ENCODE results near the gene AGMO.

AGMO gene

GRCh38 chr7:15476531-15476918 lies 85.3 kb downstream of the AGMO start:
- no peaks in the 10 kb centered on the region for H3K27me3 ChIP-seq (ENCODE audit: control insufficient read depth, insufficient read depth, low read length)
- no peaks in the 10 kb centered on the region for H3K36me3 ChIP-seq (ENCODE audit: control insufficient read depth, insufficient read depth, low read length)
- H3K27ac ChIP-seq, result no peak overlapping the region
- H3K9ac ChIP-seq, result no peak overlapping the region
- no peak overlapping the region for H3K4me3 ChIP-seq (ENCODE audit: low read depth, low read length)
- TF ChIP-seq CTCF (IDR thresholded peaks at IDR 0.05), result no peak
- H3K79me2 ChIP-seq, result no peaks in the 10 kb centered on the region
- H3K9me3 ChIP-seq (ENCODE audit: control insufficient read depth, low read length), result no peaks in the 10 kb centered on the region
- H3K4me2 ChIP-seq (ENCODE audit: low read length), result no peak overlapping the region
- no peaks in the 10 kb centered on the region for H3K4me1 ChIP-seq
- no peak overlapping the region for H2AFZ ChIP-seq

GRCh38 chr7:15475808-15476530 lies 85.8 kb downstream of the AGMO start:
- Histone ChIP-seq H3K27ac (no peak overlapping the region), H2AFZ (no peak overlapping the region), H3K27me3 (ENCODE audit: control insufficient read depth, insufficient read depth, low read length) (no peaks in the 10 kb centered on the region), H3K9me3 (ENCODE audit: control insufficient read depth, low read length) (no peaks in the 10 kb centered on the region), H3K4me3 (ENCODE audit: low read depth, low read length) (no peak overlapping the region), H3K36me3 (ENCODE audit: control insufficient read depth, insufficient read depth, low read length) (no peaks in the 10 kb centered on the region), H3K4me1 (no peaks in the 10 kb centered on the region), H3K9ac (no peak overlapping the region), H3K79me2 (no peaks in the 10 kb centered on the region), H3K4me2 (ENCODE audit: low read length) (no peak overlapping the region)
- TF ChIP-seq CTCF (IDR thresholded peaks at IDR 0.05), result no peak

- no peak overlapping the region for H3K4me3 ChIP-seq (ENCODE audit: low read depth, low read length)
- H3K4me2 ChIP-seq (ENCODE audit: low read length), result no peak overlapping the region
- TF ChIP-seq CTCF (IDR thresholded peaks at IDR 0.05), result no peak
- H3K4me1 ChIP-seq, result no peaks in the 10 kb centered on the region
- no peaks in the 10 kb centered on the region for H3K9me3 ChIP-seq (ENCODE audit: control insufficient read depth, low read length)
- H3K27me3 ChIP-seq (ENCODE audit: control insufficient read depth, insufficient read depth, low read length), result no peaks in the 10 kb centered on the region
- H3K9ac ChIP-seq, result no peak overlapping the region
- H3K36me3 ChIP-seq (ENCODE audit: control insufficient read depth, insufficient read depth, low read length), result no peaks in the 10 kb centered on the region
- no peak overlapping the region for H3K27ac ChIP-seq
- no peaks in the 10 kb centered on the region for H3K79me2 ChIP-seq
- H2AFZ ChIP-seq, result no peak overlapping the region
These were observed 90.2 kb downstream of the AGMO start for GRCh38 chr7:15471669-15471950.

DNA sequence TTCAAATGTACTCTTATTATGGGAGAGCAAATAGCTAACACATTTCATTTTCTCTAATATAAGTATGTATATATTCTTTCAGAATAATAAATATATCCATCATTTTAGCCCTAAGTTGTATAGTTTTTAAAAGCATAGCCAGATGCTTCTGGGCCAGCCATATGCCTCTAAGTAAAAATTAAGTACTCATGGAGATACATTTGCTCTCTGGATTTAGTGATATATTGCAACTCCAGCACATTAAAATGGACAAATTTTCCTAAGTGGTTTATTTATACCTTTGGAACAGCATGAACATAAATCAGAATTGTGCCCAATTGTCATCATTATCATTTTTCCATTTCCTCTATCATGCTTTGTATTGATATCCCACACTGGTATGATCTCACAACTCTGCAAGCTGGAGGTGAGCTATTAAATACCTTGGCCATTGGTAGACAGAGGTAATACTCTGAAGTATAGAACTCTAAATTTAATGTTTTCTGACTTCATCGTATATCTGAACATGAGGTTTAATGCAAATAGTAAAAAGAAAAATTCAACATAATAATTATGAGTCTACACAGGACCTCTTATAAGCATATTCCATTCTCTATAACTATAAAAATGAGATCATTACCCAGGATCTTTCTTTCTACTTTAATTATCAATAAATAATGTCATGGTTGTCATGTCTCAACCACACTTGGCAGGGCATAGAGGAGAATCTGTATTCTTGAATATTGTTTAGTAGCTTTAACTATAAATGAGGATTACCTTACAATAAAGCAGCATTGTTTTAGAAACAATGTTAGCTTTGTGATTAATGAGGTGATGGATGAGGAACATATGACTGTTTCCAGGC lies 90.8 kb downstream of the AGMO start:
- Histone ChIP-seq H3K27me3 (ENCODE audit: control insufficient read depth, insufficient read depth, low read length) (no peaks in the 10 kb centered on the region), H2AFZ (no peak overlapping the region), H3K4me2 (ENCODE audit: low read length) (no peak overlapping the region), H3K9me3 (ENCODE audit: control insufficient read depth, low read length) (no peaks in the 10 kb centered on the region), H3K27ac (no peak overlapping the region), H3K4me3 (ENCODE audit: low read depth, low read length) (no peak overlapping the region), H3K4me1 (no peaks in the 10 kb centered on the region), H3K9ac (no peak overlapping the region), H3K79me2 (no peaks in the 10 kb centered on the region), H3K36me3 (ENCODE audit: control insufficient read depth, insufficient read depth, low read length) (no peaks in the 10 kb centered on the region)
- no peak for TF ChIP-seq CTCF (IDR thresholded peaks at IDR 0.05)

All from parathyroid adenoma (tissue), 2 donors.